Uterus (tissue), 2 donors: Measurements from ENCODE around the gene TRAT1.

Source experiments
- CTCF ChIP-seq, 4 experiments: fragments of 200-600 bp in 2 of 4; fragments of 450-650 bp in 2 of 4; sonication (generic) in 2 of 4; IDR thresholded peaks; one replicate each; pipeline ENCODE4 v1.5.1; 2016 to 2019; ENCODE audit warnings: antibody characterized with exemption in 4 of 4, mild to moderate bottlenecking in 2 of 4, moderate library complexity in 1 of 4
- POLR2A ChIP-seq, 2 donors: fragments of 450-650 bp; IDR thresholded peaks; one replicate each; pipeline ENCODE4 v1.6.1; 2016; ENCODE audit warnings: antibody characterized with exemption in 2 of 2, mild to moderate bottlenecking in 1 of 2, moderate library complexity in 1 of 2

GRCh38 chr3:108847187-108847586 lies 24.6 kb downstream of the TRAT1 start:
- TF ChIP-seq CTCF (IDR thresholded peaks at IDR 0.05) (no peak), POLR2A (IDR thresholded peaks at IDR 0.05) (no peak)
